HG03159 (cell line): ENCODE results near the gene PCDHB5.
"Not testable (repeated sequence)": the region's sequence is repeated elsewhere in the genome, so short reads cannot be mapped to it uniquely, and the experiment has no call there.

Source experiments
- ATAC-seq: cut with Tn5 transposase; IDR thresholded peaks from one replicate; pipeline ENCODE4 v1.9.1; 2021; ENCODE audit warnings: mild to moderate bottlenecking, moderate library complexity; ENCODE audit not compliant: unreplicated experiment

The PCDHB5 gene

GRCh38 chr5:141135030-141135717, at the start of gene PCDHB5:
Gene PCDHB5, plus strand, starts transcription at chr5:141135206. Its CDS starts 229 bp downstream, at chr5:141135435.
- ATAC-seq: no peak

GRCh38 chr5:141094481-141095262, 40.3 kb upstream of the PCDHB5 start, which contains the start of gene PCDHB2:
Gene PCDHB2, plus strand, starts transcription at chr5:141094615. Its CDS starts 176 bp downstream, at chr5:141094791.
- ATAC-seq: no peak

- ATAC-seq: no peak
Observed at GRCh38 chr5:141095263-141095641, 39.8 kb upstream of the PCDHB5 start.

- ATAC-seq: not testable (repeated sequence)
Observed at GRCh38 chr5:141096181-141096580, 38.8 kb upstream of the PCDHB5 start.

- ATAC-seq: not testable (repeated sequence)
Observed at GRCh38 chr5:141096586-141096985, 38.4 kb upstream of the PCDHB5 start.

- ATAC-seq: no peak
Observed at GRCh38 chr5:141100243-141100805, 34.7 kb upstream of the PCDHB5 start, which contains the start of gene PCDHB3. Gene PCDHB3, plus strand, starts transcription at chr5:141100473. Its CDS starts 177 bp downstream, at chr5:141100650.

- no peak for ATAC-seq
Observed at GRCh38 chr5:141101059-141101458, 33.9 kb upstream of the PCDHB5 start.

GRCh38 chr5:141102070-141102469, 32.9 kb upstream of the PCDHB5 start:
- not testable (repeated sequence) for ATAC-seq

- ATAC-seq: not testable (repeated sequence)
Observed at GRCh38 chr5:141102471-141102870, 32.5 kb upstream of the PCDHB5 start.

GRCh38 chr5:141105350-141105749, 29.7 kb upstream of the PCDHB5 start:
- no peak for ATAC-seq

GRCh38 chr5:141119250-141119649, 15.8 kb upstream of the PCDHB5 start:
- no peak for ATAC-seq

GRCh38 chr5:141121563-141121962, 13.4 kb upstream of the PCDHB5 start, which contains the start of gene PCDHB4:
Gene PCDHB4, plus strand, starts transcription at chr5:141121818. Its CDS starts 181 bp downstream, at chr5:141121999.
- ATAC-seq: no peak

- ATAC-seq: no peak
Observed at GRCh38 chr5:141121985-141122384, 13.0 kb upstream of the PCDHB5 start.

- not testable (repeated sequence) for ATAC-seq
Observed at GRCh38 chr5:141123396-141124135, 11.4 kb upstream of the PCDHB5 start.

GRCh38 chr5:141127305-141127704, 7.7 kb upstream of the PCDHB5 start:
- ATAC-seq: no peak

GRCh38 chr5:141135718-141136266, 786 bp downstream of the PCDHB5 start:
- no peak for ATAC-seq

GRCh38 chr5:141137346-141137745, 2.3 kb downstream of the PCDHB5 start:
- ATAC-seq: not testable (repeated sequence)

GRCh38 chr5:141149812-141150211, 14.8 kb downstream of the PCDHB5 start, which contains the start of gene PCDHB6:
Gene PCDHB6, plus strand, starts transcription at chr5:141150057. Its CDS starts 201 bp downstream, at chr5:141150258.
- ATAC-seq: no peak

- ATAC-seq: no peak
Observed at GRCh38 chr5:141150224-141150992, 15.4 kb downstream of the PCDHB5 start.

- no peak for ATAC-seq
Observed at GRCh38 chr5:141150993-141151325, 16.0 kb downstream of the PCDHB5 start.
